ENCODE results near the gene PARD6G.

Gene PARD6G

DNA sequence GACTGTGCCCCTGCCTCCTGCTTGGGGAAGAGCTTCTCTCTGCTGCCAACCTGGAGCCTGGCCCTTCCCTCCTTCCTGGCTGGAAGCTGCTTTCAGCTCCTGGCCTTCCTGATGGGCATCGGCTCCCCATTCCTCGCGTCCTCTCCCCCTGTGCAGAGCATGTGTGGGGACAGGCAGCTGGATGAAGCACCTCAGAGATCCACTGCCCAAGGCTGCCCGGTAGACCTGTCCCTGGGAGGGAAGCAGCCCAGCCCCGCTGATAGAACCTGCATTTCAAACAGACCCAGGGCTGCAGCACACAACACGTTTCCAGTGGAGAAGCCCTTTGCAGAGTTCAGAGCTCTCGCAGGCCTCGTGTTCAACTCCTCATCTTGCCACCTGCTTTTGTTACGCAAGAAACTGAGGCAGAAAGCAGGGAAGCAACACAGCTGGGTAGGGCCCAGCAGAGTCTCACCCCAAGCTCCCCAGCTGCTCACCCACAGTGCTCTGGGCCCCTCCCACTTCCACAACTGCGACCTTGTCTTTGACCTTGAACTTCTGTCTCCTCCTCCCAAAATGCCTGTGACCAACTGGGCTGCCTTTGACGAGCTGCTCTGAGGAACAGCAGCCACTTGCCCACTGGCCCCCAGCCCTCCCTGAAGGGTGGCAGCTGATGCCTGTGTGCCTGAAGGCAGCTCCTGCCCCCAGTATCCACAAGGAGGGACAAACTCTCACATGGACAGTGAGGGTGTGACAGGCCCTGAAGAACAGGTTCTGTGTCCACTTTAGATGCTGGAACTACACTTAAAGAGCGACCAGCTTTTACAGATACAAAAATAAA is 65.5 kb downstream of the PARD6G start:
- no peaks in the 10 kb centered on the region for H3K36me3 Mint-ChIP-seq
- peaks cover 2% of the 10 kb centered on the region for H3K4me1 Mint-ChIP-seq
- peaks cover 31% of the 10 kb centered on the region for H3K27me3 Mint-ChIP-seq
- ATAC-seq (ENCODE audit: low read depth) (no peak), DNase-seq (ENCODE audit: low spot score in 2 of 2) (no peak)
- no peak overlapping the region for H3K4me3 Mint-ChIP-seq
- no peaks in the 10 kb centered on the region for H3K9me3 Mint-ChIP-seq
- no peak overlapping the region for H3K27ac Mint-ChIP-seq

DNA sequence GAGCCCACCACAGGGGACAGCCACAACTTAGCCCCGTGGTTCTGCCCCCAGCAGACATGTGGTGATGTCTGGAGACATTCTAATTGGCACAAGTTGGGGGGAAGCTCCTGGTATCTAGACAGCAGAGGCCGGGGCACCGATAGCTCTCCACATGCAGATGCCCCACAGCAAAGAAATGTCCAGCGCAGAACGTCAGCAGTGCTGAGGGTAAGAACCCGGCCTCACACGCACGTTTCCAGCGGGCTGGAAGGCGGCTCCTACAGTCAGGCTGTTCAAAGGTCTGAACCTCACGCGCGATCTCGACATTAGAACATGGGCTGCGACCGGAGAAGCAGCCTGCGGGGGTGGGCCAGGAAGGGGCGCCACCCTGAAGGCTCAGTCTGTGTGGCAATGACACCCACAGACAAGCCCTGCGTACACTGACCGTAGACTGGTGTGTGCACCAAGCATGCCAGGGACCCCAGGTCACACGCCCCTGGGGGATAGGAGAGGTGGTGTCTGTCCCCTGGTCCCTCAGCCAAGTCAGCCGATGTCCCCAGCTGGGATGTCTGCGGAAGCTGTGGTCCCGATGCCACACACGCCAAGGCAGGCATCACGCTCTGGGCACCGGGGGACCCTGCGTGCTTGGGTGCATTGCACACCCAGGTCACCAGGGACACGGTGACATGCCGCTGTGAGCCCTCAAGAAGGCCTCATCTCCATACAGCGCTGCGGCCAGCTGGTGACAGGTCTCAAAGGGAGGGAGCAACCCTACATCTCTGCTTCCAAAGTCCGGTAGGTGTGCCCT is 66.3 kb downstream of the PARD6G start:
- Mint-ChIP-seq H3K36me3 (no peaks in the 10 kb centered on the region), H3K27me3 (peaks cover 33% of the 10 kb centered on the region), H3K4me3 (no peak overlapping the region)

DNA sequence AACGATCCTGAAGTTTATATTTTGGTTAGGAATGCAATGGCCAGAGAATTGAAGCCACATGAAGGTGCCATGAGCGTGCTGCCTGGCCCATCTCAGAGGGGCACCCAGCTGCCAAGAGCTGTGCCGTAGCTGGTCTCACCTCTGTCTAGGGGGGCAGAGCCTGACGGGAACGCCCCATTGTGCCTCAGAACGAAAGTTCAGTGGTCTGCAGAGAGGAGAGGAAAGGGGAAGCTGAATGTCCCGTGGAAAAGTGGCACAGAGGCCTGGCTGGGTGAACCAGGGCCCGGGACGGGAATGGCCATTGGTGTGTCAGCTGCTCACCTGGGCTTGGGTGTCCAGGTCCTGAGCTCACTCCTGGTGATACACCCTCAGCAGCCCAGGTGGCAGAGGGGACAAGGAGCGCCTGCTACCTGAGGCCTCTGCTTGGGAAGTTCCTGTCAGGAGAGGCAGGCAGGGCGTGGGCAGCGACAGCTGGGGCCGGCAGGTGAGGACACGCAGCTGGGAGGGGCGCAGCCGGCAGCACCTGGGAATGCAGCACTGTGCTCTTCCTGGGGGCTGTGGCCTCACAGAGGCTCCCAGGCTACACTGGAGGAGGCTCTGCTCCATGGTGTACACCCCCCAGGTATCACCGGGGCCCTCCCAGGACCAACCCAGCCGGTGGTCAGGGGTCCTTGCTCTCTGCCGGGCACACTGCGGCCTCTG is 67.3 kb downstream of the PARD6G start:
- Mint-ChIP-seq H3K9me3 (no peaks in the 10 kb centered on the region), H3K4me3 (no peak overlapping the region), H3K4me1 (peaks cover 2% of the 10 kb centered on the region), H3K27ac (no peak overlapping the region), H3K27me3 (peaks cover 34% of the 10 kb centered on the region), H3K36me3 (no peaks in the 10 kb centered on the region)
- no peak for DNase-seq (ENCODE audit: low spot score in 2 of 2)
- ATAC-seq (ENCODE audit: low read depth) = no peak

More for the DNA sequence above, 66.3 kb downstream of the PARD6G start:
- Mint-ChIP-seq H3K4me1 (peaks cover 2% of the 10 kb centered on the region), H3K27ac (no peak overlapping the region), H3K9me3 (no peaks in the 10 kb centered on the region)
- ATAC-seq (ENCODE audit: low read depth) (no peak), DNase-seq (ENCODE audit: low spot score in 2 of 2) (no peak)

DNA sequence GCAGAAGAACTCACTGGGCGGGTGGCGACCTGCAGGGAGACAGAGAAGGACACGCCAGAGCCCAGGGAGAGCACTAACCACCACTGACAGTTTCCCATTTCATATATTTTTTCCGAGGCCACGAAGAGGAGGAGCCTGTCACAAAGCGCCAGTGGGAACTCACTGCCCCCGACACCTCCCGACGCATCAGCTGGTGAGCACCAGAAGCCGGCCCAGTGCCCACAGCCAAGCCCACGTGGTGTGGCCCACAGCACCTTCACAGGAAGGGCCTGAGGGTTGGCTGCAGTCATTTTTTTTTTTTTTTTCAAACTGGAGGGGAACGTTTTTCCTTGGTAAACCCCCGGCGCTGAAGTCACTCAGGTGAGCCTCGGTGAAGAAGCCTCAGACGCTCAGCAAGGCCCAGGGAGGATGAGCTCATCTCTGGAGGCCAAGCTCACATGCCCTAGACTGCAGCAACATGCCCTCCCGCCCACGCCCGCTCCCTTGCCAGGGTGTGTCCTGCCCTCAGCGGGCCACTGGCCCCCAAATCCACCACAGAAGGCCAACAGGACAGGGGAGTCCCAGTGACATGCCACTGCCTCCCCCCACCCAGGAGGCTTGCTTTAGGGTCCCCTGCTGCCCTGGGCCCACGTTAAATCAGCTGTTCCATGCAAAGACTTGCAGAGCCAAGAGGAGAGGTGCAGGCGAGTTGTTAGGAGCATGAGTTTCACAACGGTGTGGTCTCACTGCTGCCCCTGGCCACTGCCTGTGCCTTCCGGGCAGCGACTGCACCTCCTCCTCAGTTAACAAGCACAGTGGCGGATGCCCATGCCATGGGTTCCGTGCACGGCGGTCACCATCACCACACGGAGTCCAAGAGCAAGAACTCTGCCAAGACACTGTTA is 68.1 kb downstream of the PARD6G start:
- Mint-ChIP-seq H3K36me3 (no peaks in the 10 kb centered on the region), H3K9me3 (no peaks in the 10 kb centered on the region), H3K4me3 (no peak overlapping the region), H3K4me1 (peaks cover 2% of the 10 kb centered on the region), H3K27ac (no peak overlapping the region), H3K27me3 (peaks cover 35% of the 10 kb centered on the region)
- DNase-seq (ENCODE audit: low spot score in 2 of 2) (no peak), ATAC-seq (ENCODE audit: low read depth) (no peak)

DNA sequence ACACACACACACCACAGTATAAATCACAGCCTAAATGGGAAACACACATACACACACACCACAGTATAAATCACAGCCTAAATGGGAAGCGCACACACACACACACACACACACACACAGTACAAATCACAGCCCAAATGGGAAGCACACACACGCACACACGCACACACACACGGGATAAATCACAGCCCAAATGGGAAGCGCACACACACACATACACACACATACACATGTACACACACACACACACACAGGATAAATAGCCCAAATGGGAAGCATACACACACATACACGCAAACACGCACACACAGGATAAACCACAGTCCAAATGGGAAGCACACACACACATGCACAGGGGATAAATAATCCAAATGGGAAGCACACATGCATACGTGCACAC is 70.2 kb downstream of the PARD6G start:
- Mint-ChIP-seq H3K27me3 (peaks cover 37% of the 10 kb centered on the region), H3K9me3 (no peaks in the 10 kb centered on the region), H3K36me3 (no peaks in the 10 kb centered on the region), H3K27ac (no peak overlapping the region), H3K4me3 (no peak overlapping the region), H3K4me1 (peaks cover 2% of the 10 kb centered on the region)
- no peak for ATAC-seq (ENCODE audit: low read depth)
- no peak for DNase-seq (ENCODE audit: low spot score in 2 of 2)

DNA sequence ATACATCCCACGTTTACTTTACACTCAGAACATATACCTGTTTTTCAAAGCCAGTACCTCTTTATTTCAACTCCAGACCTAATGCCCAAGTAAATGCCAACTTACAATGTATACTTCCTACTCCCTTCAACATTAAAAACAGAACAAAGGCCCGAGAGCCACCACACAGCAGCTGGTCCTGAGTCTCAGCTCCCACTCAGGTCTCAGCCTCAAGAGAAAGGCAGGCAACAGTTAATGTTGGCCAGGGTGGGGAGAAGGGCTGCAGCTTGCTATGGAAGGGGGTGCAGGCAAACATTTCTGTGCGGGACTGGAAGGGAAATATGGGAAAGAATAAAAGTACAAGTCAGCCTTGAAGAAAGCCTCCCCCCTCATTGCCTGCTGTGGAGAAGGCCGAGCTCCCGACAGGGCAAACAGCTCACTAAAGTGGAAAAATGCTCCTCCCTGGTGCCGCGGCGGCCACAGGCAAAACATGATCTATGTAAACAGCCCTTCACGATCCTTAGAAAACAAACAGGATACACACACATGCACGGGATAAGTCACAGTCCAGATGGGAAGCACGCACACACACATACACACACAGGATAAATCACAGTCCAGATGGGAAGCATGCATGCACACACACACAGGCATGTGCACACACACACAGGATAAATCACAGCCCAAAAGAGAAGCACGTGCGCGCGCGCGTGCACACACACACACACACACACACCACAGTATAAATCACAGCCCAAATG is 70.8 kb downstream of the PARD6G start:
- Mint-ChIP-seq H3K4me3 (no peak overlapping the region), H3K36me3 (no peaks in the 10 kb centered on the region), H3K27ac (no peak overlapping the region), H3K27me3 (peaks cover 37% of the 10 kb centered on the region), H3K9me3 (no peaks in the 10 kb centered on the region), H3K4me1 (peaks cover 5% of the 10 kb centered on the region)
- DNase-seq (ENCODE audit: low spot score in 2 of 2) (no peak), ATAC-seq (ENCODE audit: low read depth) (no peak)

DNA sequence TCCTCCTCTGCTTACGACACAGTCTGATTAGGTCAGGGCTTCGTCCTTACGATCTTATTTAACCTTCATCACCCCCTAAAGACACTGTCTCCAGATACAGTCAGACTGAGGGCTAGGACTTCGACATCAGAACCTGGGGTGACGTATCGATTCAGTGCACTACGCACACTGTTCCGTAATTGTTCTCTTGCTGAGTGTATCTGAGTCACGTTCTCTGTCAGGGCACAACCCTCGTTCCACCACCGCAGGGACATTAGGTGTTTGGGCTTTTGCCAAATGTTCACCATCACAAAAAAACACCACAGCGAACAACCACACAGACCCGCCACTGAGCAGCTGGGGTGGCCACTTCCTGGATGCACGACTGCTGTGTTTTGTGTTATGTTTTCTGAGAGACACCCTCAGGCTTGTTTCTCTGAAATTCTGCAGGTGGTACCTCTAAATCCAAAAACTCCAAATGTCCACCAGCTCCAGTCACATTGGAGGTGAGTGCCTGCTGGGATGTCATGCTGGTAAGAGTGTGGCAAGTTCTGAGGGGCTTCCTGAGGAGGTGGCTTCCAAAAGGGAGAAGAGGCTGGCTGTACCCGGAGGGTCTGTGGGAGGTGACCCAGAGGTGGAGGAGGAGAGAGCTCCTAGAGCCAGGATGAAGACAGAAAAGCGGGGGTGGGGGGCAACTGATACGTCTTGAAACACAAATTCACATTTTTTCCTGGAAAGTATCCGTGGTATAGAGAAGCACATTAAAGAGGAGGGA is 71.7 kb downstream of the PARD6G start:
- H3K4me1 Mint-ChIP-seq = peaks cover 6% of the 10 kb centered on the region
- no peak overlapping the region for H3K27ac Mint-ChIP-seq
- DNase-seq (ENCODE audit: low spot score in 2 of 2) (no peak), ATAC-seq (ENCODE audit: low read depth) (no peak)
- no peak overlapping the region for H3K4me3 Mint-ChIP-seq
- H3K36me3 Mint-ChIP-seq = no peaks in the 10 kb centered on the region
- H3K9me3 Mint-ChIP-seq = no peaks in the 10 kb centered on the region
- peaks cover 38% of the 10 kb centered on the region for H3K27me3 Mint-ChIP-seq

DNA sequence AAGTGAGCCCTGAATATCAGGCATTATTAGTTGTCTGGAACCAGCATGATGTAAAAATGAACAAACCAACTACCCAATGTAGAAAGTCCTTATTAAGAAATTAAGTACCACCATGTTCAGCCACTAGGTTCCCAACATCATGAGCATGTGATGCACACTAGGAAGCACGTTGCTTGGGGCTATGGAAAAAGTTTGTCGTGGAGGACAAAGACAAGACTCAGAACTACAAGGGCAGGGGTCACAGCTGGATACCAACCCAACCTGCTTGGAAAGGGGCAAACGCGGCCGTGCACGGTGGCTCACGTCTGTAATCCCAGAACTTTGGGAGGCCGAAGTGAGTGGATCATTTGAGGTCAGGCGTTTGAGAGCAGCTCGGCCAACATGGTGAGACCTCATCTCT is 74.3 kb downstream of the PARD6G start:
- ATAC-seq (ENCODE audit: low read depth) = no peak

DNA sequence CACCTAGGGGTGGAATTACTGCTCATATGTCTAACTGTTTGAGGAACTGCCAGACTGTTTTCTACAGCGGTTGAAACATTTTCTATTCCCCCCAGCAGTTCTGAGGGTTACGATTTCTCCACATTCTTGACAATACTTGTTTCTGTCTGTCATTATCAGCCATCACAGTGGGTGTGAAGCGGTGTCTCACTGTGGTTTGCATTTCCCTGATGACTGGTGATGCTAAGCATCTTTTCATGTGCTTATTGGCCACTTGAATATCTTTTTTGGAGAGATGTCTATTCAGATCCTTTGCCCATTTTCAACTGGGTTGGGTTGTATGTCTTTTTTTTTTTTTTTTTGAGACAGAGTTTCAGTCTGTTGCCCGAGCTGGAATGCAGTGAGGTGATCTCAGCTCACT is 75.3 kb downstream of the PARD6G start:
- H3K36me3 Mint-ChIP-seq = no peaks in the 10 kb centered on the region
- H3K9me3 Mint-ChIP-seq = no peaks in the 10 kb centered on the region
- H3K4me3 Mint-ChIP-seq = no peak overlapping the region
- H3K27ac Mint-ChIP-seq = no peak overlapping the region
- ATAC-seq (ENCODE audit: low read depth) (no peak), DNase-seq (ENCODE audit: low spot score in 2 of 2) (no peak)
- peaks cover 3% of the 10 kb centered on the region for H3K4me1 Mint-ChIP-seq
- H3K27me3 Mint-ChIP-seq = peaks cover 33% of the 10 kb centered on the region

More for the DNA sequence above, 74.3 kb downstream of the PARD6G start:
- Mint-ChIP-seq H3K27me3 (peaks cover 40% of the 10 kb centered on the region), H3K27ac (no peak overlapping the region), H3K9me3 (no peaks in the 10 kb centered on the region), H3K36me3 (no peaks in the 10 kb centered on the region), H3K4me1 (peaks cover 3% of the 10 kb centered on the region), H3K4me3 (no peak overlapping the region)
- DNase-seq (ENCODE audit: low spot score in 2 of 2) = no peak

DNA sequence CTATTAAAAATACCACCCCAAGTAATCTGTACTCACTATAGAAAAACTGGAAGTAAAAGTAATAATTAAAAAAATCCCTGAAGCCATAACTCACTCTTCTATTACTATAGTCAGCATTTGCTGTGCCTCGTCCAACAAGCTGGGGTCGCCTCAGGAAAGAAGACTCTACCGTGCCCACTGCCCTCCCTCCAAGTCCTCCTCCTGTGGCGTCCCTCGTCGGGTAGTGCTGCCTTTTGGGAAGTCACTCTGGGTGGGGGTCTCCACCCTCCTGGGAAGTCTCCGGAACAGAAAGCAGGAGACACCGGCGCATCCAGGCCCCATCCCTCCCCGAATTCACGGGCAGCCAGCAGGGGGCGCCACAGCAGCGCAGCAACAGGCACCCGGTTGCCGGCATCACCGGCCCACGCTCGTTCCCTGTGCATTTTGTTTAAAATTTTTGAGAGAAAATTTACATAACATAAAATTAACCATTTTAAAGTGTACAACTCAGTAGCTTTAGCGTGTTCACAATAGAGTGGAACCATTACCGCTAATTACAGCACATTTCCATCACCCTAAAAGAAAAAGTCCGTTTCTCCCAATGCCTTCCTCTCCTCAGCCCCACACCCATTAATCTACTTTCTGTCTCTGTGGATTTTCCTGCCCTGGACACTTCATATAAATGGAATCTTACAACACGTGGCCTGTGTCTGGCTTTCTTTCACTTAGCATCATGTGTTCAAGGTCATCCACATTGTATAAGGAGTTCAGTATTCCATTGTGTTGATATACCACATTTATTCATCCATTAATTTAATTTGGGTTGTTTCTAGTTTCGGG is 76.1 kb downstream of the PARD6G start:
- Mint-ChIP-seq H3K27me3 (peaks cover 25% of the 10 kb centered on the region), H3K4me1 (peaks cover 3% of the 10 kb centered on the region), H3K27ac (no peak overlapping the region), H3K4me3 (no peak overlapping the region), H3K9me3 (no peaks in the 10 kb centered on the region), H3K36me3 (no peaks in the 10 kb centered on the region)
- ATAC-seq (ENCODE audit: low read depth) = no peak
- no peak for DNase-seq (ENCODE audit: low spot score in 2 of 2)

DNA sequence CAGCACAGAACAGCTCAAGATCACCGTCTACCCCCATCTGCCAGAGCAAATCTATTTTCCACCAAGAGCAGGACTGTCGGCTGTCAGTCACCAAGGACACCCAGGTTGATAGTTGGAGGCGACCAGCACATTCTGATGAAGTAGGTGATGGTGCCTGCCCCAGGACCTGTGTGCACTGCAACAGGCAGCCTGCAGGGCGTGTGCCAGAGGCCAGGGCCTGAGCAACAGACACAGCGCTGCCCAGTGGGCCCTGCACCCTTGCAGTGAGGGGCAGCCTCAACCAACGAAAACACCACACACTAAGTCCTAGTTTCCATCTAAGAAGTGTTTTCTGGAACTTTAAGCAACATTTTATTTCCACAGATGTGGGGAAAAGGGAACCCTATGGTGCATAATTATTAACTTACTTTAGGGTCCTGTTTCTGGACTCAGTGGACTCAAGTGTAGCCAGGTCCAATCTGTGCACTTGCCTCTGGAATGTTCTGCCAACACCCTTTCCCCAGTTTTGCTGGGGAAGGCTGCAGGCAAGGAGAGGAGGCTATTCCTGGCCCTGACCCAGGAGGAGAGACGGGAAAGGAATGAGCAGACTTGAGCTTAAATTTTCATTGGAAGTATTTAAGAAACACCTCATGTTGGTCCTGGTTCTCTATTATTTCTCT is 76.8 kb downstream of the PARD6G start:
- no peak overlapping the region for H3K4me3 Mint-ChIP-seq
- peaks cover 22% of the 10 kb centered on the region for H3K27me3 Mint-ChIP-seq
- ATAC-seq (ENCODE audit: low read depth) (no peak), DNase-seq (ENCODE audit: low spot score in 2 of 2) (no peak)
- H3K4me1 Mint-ChIP-seq = peaks cover 3% of the 10 kb centered on the region
- peaks cover 2% of the 10 kb centered on the region for H3K9me3 Mint-ChIP-seq
- H3K36me3 Mint-ChIP-seq = peaks cover 3% of the 10 kb centered on the region
- no peak overlapping the region for H3K27ac Mint-ChIP-seq

All from memory B cell (primary cell).